Ishikawa (cell line): ENCODE measurements around the gene CACNA1D.

Experiments used
- CEBPB ChIP-seq: IDR thresholded peaks from 2 replicates; pipeline ENCODE4 v1.6.1; 2012
- CREB1 ChIP-seq: IDR thresholded peaks from 2 replicates; pipeline ENCODE4 v1.6.1; 2012; ENCODE audit warnings: low read depth
- EGR1 ChIP-seq: IDR thresholded peaks from 2 replicates; pipeline ENCODE4 v1.6.1; 2012
- EP300 ChIP-seq: IDR thresholded peaks from 2 replicates; pipeline ENCODE4 v1.6.1; 2012; ENCODE audit warnings: borderline replicate concordance
- FOXM1 ChIP-seq: IDR thresholded peaks from 2 replicates; pipeline ENCODE4 v1.6.1; 2012; ENCODE audit warnings: low read depth, borderline replicate concordance
- NFIC ChIP-seq: IDR thresholded peaks from 2 replicates; pipeline ENCODE4 v1.6.1; 2012
- RAD21 ChIP-seq: IDR thresholded peaks from 2 replicates; pipeline ENCODE4 v1.6.1; 2012; ENCODE audit warnings: low read depth
- REST ChIP-seq: IDR thresholded peaks from 2 replicates; pipeline ENCODE4 v1.6.1; 2012; ENCODE audit warnings: low read depth, mild to moderate bottlenecking
- TAF1 ChIP-seq: IDR thresholded peaks from 2 replicates; pipeline ENCODE4 v1.6.1; 2012; ENCODE audit warnings: low read depth, mild to moderate bottlenecking
- TCF12 ChIP-seq: IDR thresholded peaks from 2 replicates; pipeline ENCODE4 v1.6.1; 2012; ENCODE audit warnings: low read depth
- TEAD4 ChIP-seq: IDR thresholded peaks from 2 replicates; pipeline ENCODE4 v1.6.1; 2012
- YY1 ChIP-seq: IDR thresholded peaks from 2 replicates; pipeline ENCODE4 v1.6.1; 2012; ENCODE audit warnings: low read depth
- ZBTB7A ChIP-seq: IDR thresholded peaks from 2 replicates; pipeline ENCODE4 v1.6.1; 2012; ENCODE audit warnings: low read depth
- TF ChIP-seq, protein P1 (sequence below): IDR thresholded peaks from 2 replicates; pipeline ENCODE4 v1.6.1; 2012
- TF ChIP-seq, protein P2 (sequence below): IDR thresholded peaks from 2 replicates; pipeline ENCODE4 v1.6.1; 2012

CACNA1D gene

GRCh38 chr3:53850895-53851294 lies 356.5 kb downstream of the CACNA1D start:
- TF ChIP-seq YY1, result no peak
- no peak for TF ChIP-seq REST
- TF ChIP-seq, protein P1, sequence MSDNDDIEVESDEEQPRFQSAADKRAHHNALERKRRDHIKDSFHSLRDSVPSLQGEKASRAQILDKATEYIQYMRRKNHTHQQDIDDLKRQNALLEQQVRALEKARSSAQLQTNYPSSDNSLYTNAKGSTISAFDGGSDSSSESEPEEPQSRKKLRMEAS, result no peak
- no peak for TF ChIP-seq TCF12
- no peak for TF ChIP-seq CEBPB
- no peak for TF ChIP-seq FOXM1
- no peak for TF ChIP-seq TAF1
- no peak for TF ChIP-seq EP300
- TF ChIP-seq, protein P2, sequence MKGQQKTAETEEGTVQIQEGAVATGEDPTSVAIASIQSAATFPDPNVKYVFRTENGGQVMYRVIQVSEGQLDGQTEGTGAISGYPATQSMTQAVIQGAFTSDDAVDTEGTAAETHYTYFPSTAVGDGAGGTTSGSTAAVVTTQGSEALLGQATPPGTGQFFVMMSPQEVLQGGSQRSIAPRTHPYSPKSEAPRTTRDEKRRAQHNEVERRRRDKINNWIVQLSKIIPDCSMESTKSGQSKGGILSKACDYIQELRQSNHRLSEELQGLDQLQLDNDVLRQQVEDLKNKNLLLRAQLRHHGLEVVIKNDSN, result no peak
- no peak for TF ChIP-seq ZBTB7A
- TF ChIP-seq TEAD4, result no peak
- TF ChIP-seq CREB1, result no peak
- no peak for TF ChIP-seq NFIC
- TF ChIP-seq RAD21, result no peak
- no peak for TF ChIP-seq EGR1

DNA sequence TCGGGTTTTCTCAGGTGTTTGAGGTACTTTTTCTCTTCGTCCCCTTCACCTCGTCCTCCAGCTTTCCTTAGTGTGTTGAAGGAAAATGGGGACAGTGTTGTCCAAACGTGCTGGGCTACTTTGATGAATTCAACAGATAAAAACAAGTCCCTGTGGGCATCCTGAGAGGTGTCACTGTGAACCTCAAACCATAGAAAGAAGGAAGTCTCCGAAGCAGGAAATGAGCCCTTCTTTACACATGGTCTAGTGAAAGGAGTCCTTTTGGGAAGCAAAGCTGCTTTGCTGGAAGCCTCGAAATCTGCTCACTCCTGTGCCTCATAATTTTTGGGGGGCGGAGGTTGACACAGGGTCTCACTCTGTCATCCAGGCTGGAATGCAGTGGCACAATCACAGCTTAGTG lies 362.6 kb downstream of the CACNA1D start:
- TF ChIP-seq, protein P1, result no peak
- TF ChIP-seq ZBTB7A (no peak), RAD21 (no peak), REST (no peak), EGR1 (no peak), CREB1 (no peak), YY1 (no peak), TAF1 (no peak)
- TF ChIP-seq, protein P2, result no peak

DNA sequence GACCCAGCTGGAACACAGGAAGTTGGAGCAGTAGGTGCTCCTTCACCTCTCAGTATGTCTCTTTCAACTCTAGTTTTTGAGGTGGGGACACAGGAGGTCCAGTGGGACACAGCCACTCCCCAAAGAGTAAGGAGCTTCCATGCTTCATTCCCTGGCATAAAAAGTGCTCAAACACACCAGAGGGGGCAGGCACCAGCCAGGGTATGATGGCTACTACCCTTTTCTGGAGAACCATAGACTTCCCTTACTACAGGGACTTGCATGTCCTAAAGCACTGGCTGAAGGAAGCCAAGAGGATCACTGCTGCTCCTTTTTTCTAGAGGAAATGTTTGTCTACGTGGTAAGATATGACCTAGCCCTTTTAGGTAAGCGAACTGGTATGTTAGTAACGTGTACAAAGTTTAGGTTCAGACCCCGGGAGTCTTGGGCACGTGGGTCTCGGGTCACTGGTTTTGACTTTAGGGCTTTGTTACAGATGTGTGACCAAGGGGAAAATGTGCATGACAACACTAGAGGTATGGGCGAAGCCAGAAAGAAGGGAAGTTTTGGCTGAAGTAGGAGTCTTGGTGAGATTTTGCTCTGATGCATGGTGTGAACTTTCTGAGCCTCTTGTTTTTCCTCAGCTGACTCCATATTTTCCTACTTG lies 363.8 kb downstream of the CACNA1D start:
- TF ChIP-seq, protein P1, result no peak
- TF ChIP-seq EP300, result no peak
- TF ChIP-seq REST, result no peak
- no peak for TF ChIP-seq TAF1
- TF ChIP-seq CEBPB, result no peak
- no peak for TF ChIP-seq ZBTB7A
- TF ChIP-seq TCF12, result no peak
- no peak for TF ChIP-seq CREB1
- TF ChIP-seq, protein P2, result no peak
- no peak for TF ChIP-seq RAD21
- no peak for TF ChIP-seq NFIC
- no peak for TF ChIP-seq EGR1

DNA sequence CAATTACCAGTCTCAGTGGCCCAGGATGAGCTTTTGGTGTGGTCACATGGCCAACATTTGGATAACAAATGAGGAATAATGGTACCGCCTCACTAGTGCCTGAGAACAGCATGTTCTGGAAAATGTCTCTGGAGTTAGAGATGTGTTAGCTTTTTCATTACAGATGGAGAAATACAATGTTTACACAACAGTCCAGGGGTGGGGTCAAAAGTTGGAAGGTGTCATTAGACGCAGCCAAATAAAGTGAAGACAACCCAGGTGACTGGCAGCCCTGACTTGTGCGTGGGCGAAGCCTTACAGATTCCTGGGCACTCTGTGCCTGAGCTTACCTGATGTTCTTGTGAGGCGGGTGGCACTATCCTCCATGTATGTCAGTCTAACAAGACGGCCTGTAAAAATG lies 364.8 kb downstream of the CACNA1D start:
- TF ChIP-seq REST (no peak), EP300 (no peak), EGR1 (no peak), TCF12 (no peak), TEAD4 (no peak), TAF1 (no peak), FOXM1 (no peak), ZBTB7A (no peak), CEBPB (no peak), NFIC (no peak), CREB1 (no peak), YY1 (no peak), RAD21 (no peak)
- TF ChIP-seq, protein P2, result no peak
- TF ChIP-seq, protein P1, result no peak
